A549 (cell line): ENCODE measurements around the gene COPS6. TPM values are rescaled to one million over a fixed set of nuclear protein-coding genes. Genes with fewer than 3 reads are reported as not detected.
A peak's percentile ranks its signal among the peaks of the same experiment; 100 is the strongest.

ENCODE experiments used
- ATAC-seq, 2 experiments: fragments of 200-7000 bp in 1 of 2; fragments of >200 bp in 1 of 2; cut with Nextera tagmentation in 1 of 2; cut with Tn5 transposase in 1 of 2; 3 replicates each; pipeline versions ENCODE4 v1.8.0 to v1.9.1; 2018 to 2020; ENCODE audit warnings: mild to moderate bottlenecking in 1 of 2, moderate library complexity in 1 of 2
- CTCF ChIA-PET: fragments of 300-600 bp; sonication (Branson Sonifier 250); formaldehyde crosslinking; extraction: SDS; loops from one replicate; lab custom pipeline; 2021; ENCODE audit warnings: antibody characterized with exemption, inconsistent platforms; lab: Yijun Ruan, JAX
- POLR2A ChIA-PET: fragments of 350-600 bp; formaldehyde crosslinking; extraction: SDS; loops from one replicate; lab custom pipeline; 2021; ENCODE audit warnings: antibody characterized with exemption, inconsistent platforms; lab: Yijun Ruan, JAX
- DNase-seq, 2 experiments: peaks; one replicate each; pipeline versions ENCODE4 v3.0.0 to v3.0.0-alpha.2; 2011 to 2016; ENCODE audit warnings: low read depth in 1 of 2, low spot score in 1 of 2
- FAIRE-seq: peaks from 2 replicates; lab custom pipeline; 2011; peaks lifted over from hg19 to GRCh38; lab: Jason Lieb, UNC
- H3K27ac ChIP-seq, 2 experiments: fragments of >200 bp; sonication (Bioruptor Twin); formaldehyde crosslinking; 3 replicates each; pipeline ENCODE4 v1.5.1; 2016 to 2017
- H3K4me1 ChIP-seq: fragments of >200 bp; sonication (Bioruptor Twin); formaldehyde crosslinking; 3 replicates; pipeline ENCODE4 v1.6.1; 2016
- H3K4me2 ChIP-seq: fragments of >200 bp; sonication (Bioruptor Twin); formaldehyde crosslinking; 3 replicates; pipeline ENCODE4 v1.6.1; 2016
- H3K4me3 ChIP-seq: fragments of >200 bp; sonication (Bioruptor Twin); formaldehyde crosslinking; 3 replicates; pipeline ENCODE4 v1.5.1; 2016
- H3K9me3 ChIP-seq: fragments of >200 bp; sonication (Bioruptor Twin); formaldehyde crosslinking; 3 replicates; pipeline ENCODE4 v1.6.1; 2016
- BHLHE40 ChIP-seq: IDR thresholded peaks from 2 replicates; pipeline ENCODE4 v1.6.1; 2012; ENCODE audit warnings: low read depth, low read length, inconsistent platforms
- ESRRA ChIP-seq: fragments of 150-350 bp; IDR thresholded peaks from 2 replicates; pipeline ENCODE4 v1.6.1; 2014; ENCODE audit warnings: mild to moderate bottlenecking, low read length, borderline replicate concordance
- FOSB ChIP-seq: fragments of 250-450 bp; sonication (Bioruptor Pico); IDR thresholded peaks from 2 replicates; pipeline ENCODE4 v1.5.0; 2020; ENCODE audit warnings: mild to moderate bottlenecking, moderate library complexity
- KDM5A ChIP-seq: fragments of 200-600 bp; sonication (generic); IDR thresholded peaks from 2 replicates; pipeline ENCODE4 v1.6.1; 2016; ENCODE audit warnings: antibody characterized with exemption, mild to moderate bottlenecking
- MYC ChIP-seq: IDR thresholded peaks from 2 replicates; pipeline ENCODE4 v1.6.1; 2012; ENCODE audit warnings: mild to moderate bottlenecking, inconsistent platforms, low read length, improper control_type of control experiment, borderline replicate concordance
- PBX3 ChIP-seq: IDR thresholded peaks from 2 replicates; pipeline ENCODE4 v1.6.1; 2012
- TP53 ChIP-seq: fragments of 250-450 bp; sonication (Bioruptor Pico); IDR thresholded peaks from 2 replicates; pipeline ENCODE4 v1.5.0; 2021; ENCODE audit warnings: mild to moderate bottlenecking, moderate library complexity
- ZFP36 ChIP-seq: fragments of 450-650 bp; IDR thresholded peaks from 2 replicates; pipeline ENCODE4 v1.6.1; 2014; ENCODE audit warnings: borderline replicate concordance; ENCODE audit not compliant: partially characterized antibody
- ZSCAN20 ChIP-seq: fragments of 250-450 bp; sonication (Bioruptor Pico); IDR thresholded peaks from 2 replicates; pipeline ENCODE4 v1.8.0; 2022; ENCODE audit warnings: mild to moderate bottlenecking, moderate library complexity
- WGBS: methylation state at CpG from one replicate; pipeline ENCODE4 v1.1.6; 2017; ENCODE audit errors: missing lambda C conversion rate; 5-methylcytosine and 5-hydroxymethylcytosine counted together
- polyA plus RNA-seq, 4 experiments: library from polyadenylated mRNA; depleted of rRNA in 3 of 4; stranded (reverse); fragments of >200 nt; fragmentation: RNase III in 1 of 4; extraction: RNeasy Plus Mini Kit Qiagen cat#74134 plus additional on column Dnase treatment in 1 of 4; gene quantifications; 2 replicates in 3 of 4; 3 replicates in 1 of 4; pipeline ENCODE4 v1.2.3, GENCODE V29; 2011 to 2017
- TF ChIP-seq, protein P1 (sequence below): fragments of >200 bp; sonication (Bioruptor Twin); formaldehyde crosslinking; IDR thresholded peaks from 3 replicates; pipeline ENCODE4 v1.6.1; 2016
- TF ChIP-seq, protein P2 (sequence below): IDR thresholded peaks from 2 replicates; pipeline ENCODE4 v1.6.1; 2012; ENCODE audit warnings: low read depth, borderline replicate concordance

Gene COPS6
- polyA plus RNA-seq, 2 of the 4 experiments (the other 2 are of a cell fraction), result 192 to 219 TPM

DNA sequence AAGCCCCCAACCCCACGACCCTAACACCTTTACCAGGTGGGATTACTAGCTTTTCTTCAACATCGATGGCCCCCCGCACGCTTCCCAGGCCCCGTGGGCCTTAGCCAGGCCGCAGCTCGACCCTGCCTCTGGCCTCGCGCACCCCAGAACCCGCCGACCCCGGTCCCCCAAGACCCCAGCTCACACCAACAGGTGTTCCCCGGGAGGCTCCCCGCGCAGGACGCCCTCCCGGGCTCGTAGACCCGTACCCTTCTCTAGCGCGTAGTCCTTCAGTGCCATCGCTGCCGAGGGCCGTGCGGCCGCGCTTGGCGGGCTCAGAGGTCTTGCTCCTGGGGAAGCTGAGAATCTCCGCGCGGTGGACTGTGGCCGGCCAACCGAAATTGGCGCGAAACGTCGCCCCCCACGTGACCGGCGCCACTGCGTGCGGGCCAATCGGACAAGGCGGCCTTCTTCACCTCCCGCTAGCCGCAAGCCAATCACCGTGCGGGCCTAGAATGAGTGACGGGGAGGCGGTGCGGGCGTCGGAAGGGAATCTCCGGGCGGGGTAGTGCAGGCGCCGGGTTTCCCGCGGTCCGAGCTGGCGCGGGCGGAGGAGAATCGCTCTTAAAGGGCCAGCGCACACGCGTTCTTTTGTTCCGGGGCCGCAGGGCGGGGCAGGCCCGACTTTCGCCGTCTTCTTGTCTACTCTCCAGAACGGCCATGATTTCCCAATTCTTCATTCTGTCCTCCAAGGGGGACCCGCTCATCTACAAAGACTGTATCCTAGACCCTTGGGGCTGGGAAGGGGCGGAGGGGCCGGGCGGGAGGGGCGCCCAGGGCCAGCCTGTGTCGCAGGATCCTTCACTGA, 12.5 kb downstream of the COPS6 start, which contains the start of the genes AP4M1 and MCM7 (continued):
- TF ChIP-seq, protein P1, sequence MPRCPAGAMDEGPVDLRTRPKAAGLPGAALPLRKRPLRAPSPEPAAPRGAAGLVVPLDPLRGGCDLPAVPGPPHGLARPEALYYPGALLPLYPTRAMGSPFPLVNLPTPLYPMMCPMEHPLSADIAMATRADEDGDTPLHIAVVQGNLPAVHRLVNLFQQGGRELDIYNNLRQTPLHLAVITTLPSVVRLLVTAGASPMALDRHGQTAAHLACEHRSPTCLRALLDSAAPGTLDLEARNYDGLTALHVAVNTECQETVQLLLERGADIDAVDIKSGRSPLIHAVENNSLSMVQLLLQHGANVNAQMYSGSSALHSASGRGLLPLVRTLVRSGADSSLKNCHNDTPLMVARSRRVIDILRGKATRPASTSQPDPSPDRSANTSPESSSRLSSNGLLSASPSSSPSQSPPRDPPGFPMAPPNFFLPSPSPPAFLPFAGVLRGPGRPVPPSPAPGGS, result peak; percentile 64; the same call in 1 of the 3 replicates
- TF ChIP-seq FOSB (CRISPR knock-in tag) (peak; percentile 80; the same call in 1 of the 2 replicates), PBX3 (peak; percentile 98), TP53 (CRISPR knock-in tag) (no peak), KDM5A (peak; percentile 68; the same call in 1 of the 2 replicates), MYC (peak; percentile 38; the same call in 1 of the 2 replicates)
- TF ChIP-seq, protein P2, sequence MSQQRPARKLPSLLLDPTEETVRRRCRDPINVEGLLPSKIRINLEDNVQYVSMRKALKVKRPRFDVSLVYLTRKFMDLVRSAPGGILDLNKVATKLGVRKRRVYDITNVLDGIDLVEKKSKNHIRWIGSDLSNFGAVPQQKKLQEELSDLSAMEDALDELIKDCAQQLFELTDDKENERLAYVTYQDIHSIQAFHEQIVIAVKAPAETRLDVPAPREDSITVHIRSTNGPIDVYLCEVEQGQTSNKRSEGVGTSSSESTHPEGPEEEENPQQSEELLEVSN, result peak; percentile 89

- POLR2A ChIA-PET, result interaction anchor here (1.2 to 3.0 kb wide), 4 partner anchors 10 to 694 kb away, joined by 3 to 46 read pairs (median 8); partner anchors contain the start of genes BUD31, COPS6 and PDAP1
- peak overlapping the region; percentile 85 for H3K4me2 ChIP-seq
- H3K27ac ChIP-seq, result peak overlapping the region in 1 of 2 experiments; percentile 94; a peak in 4 of 6 replicates
- TF ChIP-seq PBX3 (no peak), ZFP36 (no peak), ZSCAN20 (CRISPR knock-in tag) (no peak)
- TF ChIP-seq, all 56 proteins: peak for 0
- Histone ChIP-seq H3K4me3 (peak overlapping the region; percentile 98; the same call in 1 of the 3 replicates), H3K4me1 (peaks cover 18% of the 10 kb centered on the region), H3K9me3 (no peaks in the 10 kb centered on the region)
- CTCF ChIA-PET, result interaction anchor here (0.5 to 3.9 kb wide), 5 partner anchors 9 to 316 kb away, joined by 4 to 33 read pairs (median 8); no protein-coding TSS in a partner anchor
- FAIRE-seq (no peak), ATAC-seq (no peak), DNase-seq (no peak)
- 92% methylated on average over 16 of the region's 17 CpGs for WGBS
Measured at GRCh38 chr7:100102950-100103840, 14.4 kb downstream of the COPS6 start.

DNA sequence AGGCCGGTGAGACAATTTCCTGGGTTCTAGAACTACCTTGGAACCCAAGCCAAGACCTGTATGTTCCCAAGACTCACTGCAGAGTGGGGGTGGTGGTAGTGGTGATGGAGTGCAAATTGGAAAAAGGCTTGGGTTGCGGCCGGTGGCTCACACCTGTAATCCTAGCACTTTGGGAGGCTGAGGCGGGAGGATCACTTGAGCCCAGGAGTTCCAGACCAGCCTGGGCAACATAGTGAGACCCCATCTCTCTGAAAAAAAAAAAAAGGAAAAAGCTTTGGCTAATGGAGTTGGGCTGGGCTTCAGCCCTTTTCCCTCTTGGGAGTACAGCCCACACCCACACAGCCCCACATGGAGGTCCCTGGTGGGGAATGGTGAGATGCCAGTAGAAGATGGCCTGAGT, 16.8 kb downstream of the COPS6 start:
- WGBS, result 95% methylated on average over 4 of the region's 4 CpGs
- H3K9me3 ChIP-seq, result no peaks in the 10 kb centered on the region
- no peak overlapping the region for H3K4me3 ChIP-seq
- TF ChIP-seq ESRRA (no peak), BHLHE40 (no peak)
- DNase-seq, result no peak
- no peak overlapping the region for H3K4me2 ChIP-seq
- peaks cover 8% of the 10 kb centered on the region for H3K4me1 ChIP-seq
- ChIA-PET POLR2A (no interaction called here), CTCF (interaction anchor here (0.5 to 2.6 kb wide), 5 partner anchors 9 to 371 kb away, joined by 3 to 11 read pairs (median 7); no protein-coding TSS in a partner anchor)
- no peak for FAIRE-seq
- no peak overlapping the region for H3K27ac ChIP-seq
- no peak for ATAC-seq
